GM19240 (cell line): Measurements from ENCODE around the gene TSPAN9.

ENCODE experiments used
- DNase-seq: peaks from one replicate; pipeline ENCODE4 v3.0.0; 2011; ENCODE audit warnings: low spot score; ENCODE audit not compliant: insufficient read length

Gene TSPAN9

GRCh38 chr12:3293446-3294161, 216.4 kb downstream of the TSPAN9 start:
- no peak for DNase-seq

- no peak for DNase-seq
Measured at GRCh38 chr12:3294481-3294911, 217.3 kb downstream of the TSPAN9 start.

GRCh38 chr12:3295225-3295624, 218.0 kb downstream of the TSPAN9 start:
- no peak for DNase-seq

GRCh38 chr12:3295646-3296408, 218.6 kb downstream of the TSPAN9 start:
- no peak for DNase-seq

- no peak for DNase-seq
Measured at GRCh38 chr12:3296409-3296701, 219.2 kb downstream of the TSPAN9 start.

- DNase-seq = no peak
Measured at GRCh38 chr12:3298603-3299002, 221.4 kb downstream of the TSPAN9 start.

- DNase-seq = peak; percentile 85
Measured at GRCh38 chr12:3299929-3300832, 223.0 kb downstream of the TSPAN9 start.

- no peak for DNase-seq
Measured at GRCh38 chr12:3300833-3301401, 223.7 kb downstream of the TSPAN9 start.

GRCh38 chr12:3302401-3303041, 225.3 kb downstream of the TSPAN9 start:
- DNase-seq = no peak

GRCh38 chr12:3303410-3304136, 226.4 kb downstream of the TSPAN9 start:
- DNase-seq = no peak

- DNase-seq = no peak
Measured at GRCh38 chr12:3304436-3305165, 227.4 kb downstream of the TSPAN9 start.

- no peak for DNase-seq
Measured at GRCh38 chr12:3305464-3305863, 228.3 kb downstream of the TSPAN9 start.

GRCh38 chr12:3305904-3306619, 228.9 kb downstream of the TSPAN9 start:
- no peak for DNase-seq

- DNase-seq = no peak
Measured at GRCh38 chr12:3307389-3307788, 230.2 kb downstream of the TSPAN9 start.

- DNase-seq = no peak
Measured at GRCh38 chr12:3308063-3308462, 230.9 kb downstream of the TSPAN9 start.

- no peak for DNase-seq
Measured at GRCh38 chr12:3308609-3309008, 231.4 kb downstream of the TSPAN9 start.

- no peak for DNase-seq
Measured at GRCh38 chr12:3309805-3310204, 232.6 kb downstream of the TSPAN9 start.

GRCh38 chr12:3310271-3311026, 233.3 kb downstream of the TSPAN9 start:
- no peak for DNase-seq
